Testis (tissue), 2 donors: ENCODE data around the gene RECQL5.

Experiments
- POLR2A ChIP-seq: fragments of 450-650 bp; IDR thresholded peaks from one replicate; pipeline ENCODE4 v1.6.1; 2017; ENCODE audit warnings: antibody characterized with exemption, mild to moderate bottlenecking, moderate library complexity
- TF ChIP-seq, protein P1 (sequence below), 3 experiments: fragments of 450-650 bp in 2 of 3; fragments of 200-600 bp in 1 of 3; sonication (generic) in 1 of 3; IDR thresholded peaks; one replicate each; pipeline ENCODE4 v1.5.1; 2016 to 2019; ENCODE audit warnings: antibody characterized with exemption in 3 of 3, mild to moderate bottlenecking in 2 of 3, moderate library complexity in 1 of 3

- TF ChIP-seq POLR2A = no peak
- TF ChIP-seq, protein P1, sequence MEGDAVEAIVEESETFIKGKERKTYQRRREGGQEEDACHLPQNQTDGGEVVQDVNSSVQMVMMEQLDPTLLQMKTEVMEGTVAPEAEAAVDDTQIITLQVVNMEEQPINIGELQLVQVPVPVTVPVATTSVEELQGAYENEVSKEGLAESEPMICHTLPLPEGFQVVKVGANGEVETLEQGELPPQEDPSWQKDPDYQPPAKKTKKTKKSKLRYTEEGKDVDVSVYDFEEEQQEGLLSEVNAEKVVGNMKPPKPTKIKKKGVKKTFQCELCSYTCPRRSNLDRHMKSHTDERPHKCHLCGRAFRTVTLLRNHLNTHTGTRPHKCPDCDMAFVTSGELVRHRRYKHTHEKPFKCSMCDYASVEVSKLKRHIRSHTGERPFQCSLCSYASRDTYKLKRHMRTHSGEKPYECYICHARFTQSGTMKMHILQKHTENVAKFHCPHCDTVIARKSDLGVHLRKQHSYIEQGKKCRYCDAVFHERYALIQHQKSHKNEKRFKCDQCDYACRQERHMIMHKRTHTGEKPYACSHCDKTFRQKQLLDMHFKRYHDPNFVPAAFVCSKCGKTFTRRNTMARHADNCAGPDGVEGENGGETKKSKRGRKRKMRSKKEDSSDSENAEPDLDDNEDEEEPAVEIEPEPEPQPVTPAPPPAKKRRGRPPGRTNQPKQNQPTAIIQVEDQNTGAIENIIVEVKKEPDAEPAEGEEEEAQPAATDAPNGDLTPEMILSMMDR (IDR thresholded peaks at IDR 0.05) = no peak
These were observed 34.5 kb downstream of the RECQL5 start for GRCh38 chr17:75632428-75632827.
